SHP77 (cell line): ENCODE measurements around the gene IL17C.
"Not testable (repeated sequence)": the region's sequence is repeated elsewhere in the genome, so short reads cannot be mapped to it uniquely, and the experiment has no call there.

Source experiments
- DNase-seq, 2 experiments: peaks; one replicate each; lab custom pipeline; 2025; lab: John Stamatoyannopoulos, UW

Gene IL17C, protein sequence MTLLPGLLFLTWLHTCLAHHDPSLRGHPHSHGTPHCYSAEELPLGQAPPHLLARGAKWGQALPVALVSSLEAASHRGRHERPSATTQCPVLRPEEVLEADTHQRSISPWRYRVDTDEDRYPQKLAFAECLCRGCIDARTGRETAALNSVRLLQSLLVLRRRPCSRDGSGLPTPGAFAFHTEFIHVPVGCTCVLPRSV

DNA sequence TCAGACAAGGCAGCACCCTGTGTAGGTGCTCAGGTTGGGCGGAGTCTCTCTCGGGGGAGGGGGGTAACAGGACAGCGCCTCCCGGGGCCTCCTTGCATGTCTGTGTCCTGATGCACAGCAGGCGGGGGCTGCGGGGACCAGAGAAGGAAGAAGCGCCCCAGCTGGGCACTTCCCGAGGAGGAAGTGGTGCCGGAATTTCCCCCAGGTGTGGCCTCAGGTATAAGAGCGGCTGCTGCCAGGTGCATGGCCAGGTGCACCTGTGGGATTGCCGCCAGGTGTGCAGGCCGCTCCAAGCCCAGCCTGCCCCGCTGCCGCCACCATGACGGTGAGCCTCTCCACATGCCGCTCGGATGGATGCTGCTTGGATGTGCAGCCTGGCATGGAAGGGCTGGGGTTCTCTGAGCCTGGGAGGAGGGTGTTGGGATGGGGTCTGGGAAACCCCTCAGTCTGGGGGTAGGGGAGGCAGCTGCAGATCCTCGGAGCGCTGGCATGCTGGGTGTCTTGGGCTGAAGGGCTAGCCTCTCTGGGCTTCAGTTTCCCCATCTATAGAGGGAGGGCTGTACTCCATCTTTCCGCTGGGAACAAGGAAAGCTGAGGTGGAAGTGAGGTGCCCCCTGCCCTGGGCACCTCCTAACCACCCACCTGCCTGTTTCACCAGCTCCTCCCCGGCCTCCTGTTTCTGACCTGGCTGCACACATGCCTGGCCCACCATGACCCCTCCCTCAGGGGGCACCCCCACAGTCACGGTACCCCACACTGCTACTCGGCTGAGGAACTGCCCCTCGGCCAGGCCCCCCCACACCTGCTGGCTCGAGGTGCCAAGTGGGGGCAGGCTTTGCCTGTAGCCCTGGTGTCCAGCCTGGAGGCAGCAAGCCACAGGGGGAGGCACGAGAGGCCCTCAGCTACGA lies at the start of gene IL17C:
Gene IL17C, plus strand, starts transcription at position 250 of the 908 bp plus-strand sequence. Its CDS starts 70 bp downstream, at position 320.
- DNase-seq = no peak

DNA sequence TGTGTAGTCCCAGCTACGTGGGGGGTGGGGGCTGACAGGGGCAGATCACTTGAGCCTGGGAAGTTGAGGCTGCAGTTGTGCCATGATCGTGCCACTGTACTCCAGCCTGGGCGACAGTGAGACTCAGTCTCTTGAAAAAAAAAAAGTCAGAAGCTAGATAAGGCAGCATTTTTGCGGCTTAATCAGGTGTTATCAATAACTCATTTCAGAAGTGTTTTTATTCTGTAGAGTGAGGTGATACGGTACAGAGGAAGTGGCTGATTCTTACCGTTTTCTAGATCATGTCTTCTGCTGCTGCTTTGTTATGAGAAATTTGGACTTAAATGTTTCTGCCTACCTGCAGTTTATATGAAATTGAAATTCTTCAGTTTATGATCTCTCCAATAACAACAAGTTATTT lies 49.6 kb upstream of the IL17C start:
- DNase-seq = no peak

DNA sequence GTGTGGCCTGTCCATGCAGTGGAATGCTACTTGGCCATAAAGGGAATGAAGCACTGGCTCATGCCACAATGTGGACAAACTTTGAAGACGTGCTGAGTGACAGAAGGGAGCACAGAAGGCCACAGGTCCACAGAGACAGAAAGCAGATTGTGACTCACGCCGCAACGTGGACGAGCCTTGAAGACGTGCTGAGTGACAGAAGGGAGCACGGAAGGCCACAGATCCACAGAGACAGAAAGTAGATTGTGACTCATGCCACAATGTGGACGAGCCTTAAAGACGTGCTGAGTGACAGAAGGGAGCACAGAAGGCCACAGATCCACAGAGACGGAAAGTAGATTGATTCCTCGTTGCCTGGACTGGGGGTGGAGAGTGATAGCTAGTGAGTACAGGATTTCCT lies 48.9 kb upstream of the IL17C start:
- DNase-seq = no peak

DNA sequence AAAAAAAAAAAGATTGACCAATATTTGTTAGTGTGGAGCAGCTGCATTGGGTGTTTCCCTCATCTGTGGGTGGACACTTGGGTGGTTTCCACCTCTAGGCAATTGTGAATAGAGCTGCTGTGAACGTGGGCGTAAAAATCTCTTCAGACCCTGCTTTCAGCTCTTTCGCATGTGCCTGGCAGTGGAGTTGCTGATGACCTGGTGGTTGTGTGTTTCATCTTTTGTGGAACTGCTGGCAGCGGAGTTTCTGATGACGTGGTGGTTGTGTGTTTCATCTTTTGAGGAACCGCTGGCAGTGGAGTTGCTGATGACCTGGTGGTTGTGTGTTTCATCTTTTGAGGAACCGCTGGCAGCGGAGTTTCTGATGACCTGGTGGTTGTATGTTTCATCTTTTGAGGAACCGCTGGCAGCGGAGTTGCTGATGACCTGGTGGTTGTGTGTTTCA lies 46.8 kb upstream of the IL17C start:
- DNase-seq = no peak

DNA sequence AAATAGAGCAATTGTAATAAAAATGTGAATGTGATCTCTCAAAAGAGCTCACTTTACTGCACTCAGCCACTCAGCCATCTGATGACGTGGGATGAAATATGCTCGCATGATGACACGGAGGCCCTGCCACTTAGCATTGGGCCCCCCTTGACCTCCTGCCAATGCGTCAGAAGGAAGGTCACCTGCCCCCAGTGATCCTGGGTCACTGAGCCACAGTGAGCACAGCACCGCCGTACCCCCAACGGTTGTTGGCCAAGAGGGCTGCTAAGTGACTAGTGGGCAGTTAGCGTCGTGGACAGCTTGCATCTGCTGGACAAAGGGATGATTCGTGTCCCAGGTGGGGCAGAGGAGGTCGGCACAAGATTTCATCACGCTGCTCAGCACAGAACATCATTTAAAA lies 45.3 kb upstream of the IL17C start:
- DNase-seq = no peak

DNA sequence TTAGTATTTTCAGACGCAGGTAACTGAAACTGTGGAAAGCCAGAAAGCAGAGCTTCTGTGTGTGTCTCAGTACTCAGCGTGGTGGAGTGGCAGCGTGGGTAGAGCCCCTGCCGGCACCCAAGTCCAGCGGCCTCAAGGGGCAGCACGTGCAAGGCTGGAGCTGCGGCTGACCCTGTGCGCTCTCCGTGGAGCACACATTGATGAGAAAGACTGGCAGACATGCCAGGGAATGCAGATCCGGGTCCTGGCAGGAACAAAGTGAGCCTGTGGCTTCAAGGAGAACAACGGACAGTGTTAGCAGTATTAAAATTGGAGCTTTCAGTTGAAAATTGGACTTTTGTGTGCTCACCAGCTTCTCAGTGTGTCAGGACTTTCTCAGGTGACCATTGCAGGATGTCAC lies 44.9 kb upstream of the IL17C start:
- no peak for DNase-seq

DNA sequence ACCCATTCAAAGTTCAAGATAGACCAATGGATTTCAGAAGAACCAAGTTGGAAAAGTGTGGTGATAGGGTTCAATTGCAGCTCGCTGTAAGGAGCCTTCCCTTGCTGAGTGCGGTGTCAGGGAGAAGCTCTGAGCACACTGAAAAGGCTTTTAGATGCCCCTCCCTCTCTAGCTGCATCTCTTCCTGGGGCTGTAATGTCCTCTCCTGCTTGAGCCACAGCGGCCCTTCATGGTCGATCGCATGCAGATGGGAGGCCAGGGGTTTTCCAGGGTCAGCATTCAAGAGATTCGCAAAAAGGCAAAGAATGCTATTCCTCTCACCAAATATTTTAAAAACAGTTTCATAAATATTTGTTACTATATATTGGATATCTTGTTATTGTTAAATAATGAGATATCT lies 44.5 kb upstream of the IL17C start:
- no peak for DNase-seq

DNA sequence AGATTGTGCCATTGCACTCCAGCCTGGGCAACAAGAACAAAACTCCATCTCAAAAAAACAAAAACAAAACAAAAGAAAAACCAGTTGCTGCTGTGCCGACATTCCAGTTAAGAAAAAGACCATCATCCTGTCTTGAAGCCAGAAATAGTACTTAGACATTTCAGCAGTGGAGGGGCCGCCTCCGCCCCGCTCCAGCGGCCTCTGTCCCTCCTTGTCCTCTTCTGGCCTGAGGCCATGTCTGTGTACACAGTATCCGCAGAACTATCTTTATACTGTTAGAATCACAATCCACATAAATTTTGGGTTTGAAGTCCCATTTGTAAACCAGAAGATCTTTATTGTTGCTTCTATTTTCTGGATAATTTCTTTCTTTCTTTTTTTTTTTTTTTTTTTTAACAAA lies 43.3 kb upstream of the IL17C start:
- DNase-seq = no peak

DNA sequence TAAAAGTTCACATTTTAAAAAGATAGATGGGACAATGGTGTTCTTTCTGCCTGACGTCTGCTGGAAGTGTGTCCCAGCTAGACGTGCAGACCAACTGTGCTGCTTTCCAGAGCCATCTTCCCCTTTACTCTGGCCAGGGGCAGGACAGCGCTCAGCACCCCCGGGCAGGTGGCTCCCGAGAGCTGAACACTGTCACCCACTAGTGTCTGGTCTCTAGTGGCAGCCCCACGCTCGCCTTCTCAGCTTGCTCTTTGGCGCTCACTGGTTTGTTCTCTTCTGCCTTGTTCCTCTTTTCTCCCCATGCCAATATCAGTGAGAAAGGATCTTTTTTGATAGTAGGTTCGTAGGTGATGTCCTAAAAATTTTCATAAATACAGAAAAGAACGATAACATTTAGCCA lies 42.5 kb upstream of the IL17C start:
- DNase-seq = no peak

DNA sequence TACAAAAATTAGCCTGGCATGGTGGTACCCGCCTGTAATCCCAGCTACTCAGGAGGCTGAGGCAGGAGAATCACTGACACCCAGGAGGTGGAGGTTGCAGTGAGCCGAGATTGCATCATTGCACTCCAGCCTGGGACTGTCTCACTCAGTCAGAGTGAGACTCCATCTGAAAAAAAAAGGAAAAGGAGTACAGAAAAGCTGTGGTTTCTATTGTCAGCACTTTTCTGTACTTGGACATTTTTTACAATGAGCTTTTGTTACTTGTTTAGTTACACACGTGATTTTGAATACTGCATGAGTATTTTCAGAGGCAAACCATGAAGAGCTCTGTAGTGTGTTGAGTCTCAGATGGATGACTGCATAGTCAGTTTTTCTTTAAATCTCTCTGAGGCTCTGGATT lies 41.9 kb upstream of the IL17C start:
- no peak for DNase-seq

DNA sequence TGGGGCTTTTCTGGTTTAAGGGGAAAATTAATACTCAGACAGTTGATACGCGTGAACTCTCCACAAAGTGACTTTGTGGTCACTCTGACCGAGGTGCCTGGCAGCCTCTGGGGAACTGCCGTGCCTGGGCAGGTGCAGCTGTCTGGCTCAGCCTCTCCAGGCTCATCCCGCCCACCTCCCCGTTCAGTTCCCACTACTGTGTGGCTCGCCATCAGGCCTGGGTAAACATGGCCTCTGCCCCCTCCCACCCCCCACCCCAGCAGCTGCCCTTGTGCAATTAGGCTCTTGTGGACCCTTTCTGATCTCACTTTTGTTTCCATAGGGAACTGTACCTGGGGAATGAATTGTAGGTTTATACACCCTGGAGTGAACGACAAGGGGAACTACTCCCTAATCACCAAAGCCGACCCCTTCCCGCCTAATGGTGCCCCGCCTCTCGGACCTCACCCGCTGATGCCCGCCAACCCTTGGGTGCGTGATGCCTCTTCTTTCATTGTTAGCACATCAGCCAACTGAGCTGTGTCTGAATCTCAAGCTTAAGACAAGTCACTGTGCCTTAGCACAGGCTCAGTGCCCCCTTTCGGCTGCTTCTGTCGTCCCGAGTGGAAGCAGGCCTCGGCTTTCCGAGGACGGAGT lies 40.4 kb upstream of the IL17C start:
- peak; percentile 35 to 51 for DNase-seq

DNA sequence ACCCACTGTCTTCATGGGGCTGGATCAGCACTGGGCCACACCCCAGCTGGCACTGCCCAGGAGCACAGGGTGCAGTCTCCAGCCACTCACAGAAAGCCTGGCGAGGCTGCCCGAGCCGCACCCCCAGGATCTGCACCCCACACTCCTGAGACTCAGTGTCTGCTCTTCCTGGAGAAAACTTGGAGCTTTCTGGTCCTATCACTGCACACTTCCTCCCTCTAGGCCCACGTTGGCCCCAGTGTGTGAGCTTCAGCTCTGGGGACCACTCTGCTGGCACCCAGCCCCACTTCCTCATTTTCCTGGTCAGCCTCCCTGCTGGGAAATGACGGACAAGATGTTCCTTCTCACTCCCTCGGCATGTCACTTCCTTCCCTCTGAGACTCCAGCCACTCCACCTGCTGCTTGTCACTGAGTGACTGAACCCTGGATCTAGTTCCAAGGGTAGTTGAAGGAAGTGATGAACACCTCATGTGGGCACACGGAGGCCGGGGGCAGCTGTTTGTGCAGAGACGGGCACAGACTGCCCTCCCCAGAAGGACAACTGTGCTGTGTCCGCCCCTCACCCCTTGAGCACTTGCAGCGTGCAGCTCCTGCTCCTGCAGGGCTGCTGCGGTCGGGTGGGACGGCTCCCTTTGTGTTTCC lies 39.2 kb upstream of the IL17C start:
- no peak for DNase-seq

DNA sequence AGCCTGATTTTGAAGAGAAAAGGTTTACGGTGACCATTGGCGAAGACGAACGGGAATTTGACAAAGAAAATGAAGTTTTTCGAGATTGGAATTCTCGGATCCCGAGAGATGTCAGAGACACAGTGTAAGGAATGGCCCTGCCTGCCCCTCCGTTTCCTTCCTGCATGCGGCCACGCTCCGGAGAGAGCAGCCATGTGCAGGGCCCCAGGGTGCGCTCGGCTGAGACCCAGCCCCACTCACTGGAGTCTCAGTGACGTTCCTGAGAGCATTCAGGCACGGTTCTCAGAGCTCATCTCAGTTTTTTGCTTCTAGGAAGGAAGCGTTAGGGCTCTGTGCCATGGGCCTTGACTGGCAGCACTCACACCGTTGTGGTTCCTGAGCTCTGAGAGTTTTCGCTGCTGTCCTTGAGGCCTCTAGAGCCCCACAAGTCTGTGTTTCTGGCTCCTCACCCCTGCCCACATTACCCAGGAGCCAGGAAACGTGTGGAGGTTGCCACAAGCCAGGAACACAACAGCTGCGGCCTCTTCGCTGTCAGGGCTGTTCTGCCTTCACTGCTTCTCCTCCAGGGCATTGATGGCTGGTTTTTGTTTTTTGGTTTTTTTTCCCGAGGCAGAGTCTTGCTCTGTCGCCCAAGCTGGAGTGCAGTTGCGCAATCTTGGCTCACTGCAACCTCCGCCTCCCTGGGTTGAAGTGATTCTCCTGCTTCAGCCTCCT lies 38.4 kb upstream of the IL17C start:
- DNase-seq = no peak

DNA sequence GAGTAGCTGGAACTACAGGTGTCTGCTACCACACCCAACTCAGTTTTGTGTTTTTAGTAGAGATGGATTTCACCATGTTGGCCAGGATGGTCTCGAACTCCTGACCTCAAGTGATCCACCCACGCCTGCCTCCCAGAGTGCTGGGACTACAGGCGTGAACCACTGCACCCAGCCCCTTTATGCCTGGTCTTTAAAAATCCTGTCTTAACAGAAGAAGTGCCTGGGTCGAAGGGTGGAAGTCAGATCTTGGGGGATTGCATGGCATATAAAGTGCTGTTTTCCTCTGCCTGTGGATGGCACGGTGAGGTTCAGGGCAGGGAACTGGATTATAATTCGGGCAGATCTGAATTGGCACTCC lies 37.9 kb upstream of the IL17C start:
- no peak for DNase-seq

DNA sequence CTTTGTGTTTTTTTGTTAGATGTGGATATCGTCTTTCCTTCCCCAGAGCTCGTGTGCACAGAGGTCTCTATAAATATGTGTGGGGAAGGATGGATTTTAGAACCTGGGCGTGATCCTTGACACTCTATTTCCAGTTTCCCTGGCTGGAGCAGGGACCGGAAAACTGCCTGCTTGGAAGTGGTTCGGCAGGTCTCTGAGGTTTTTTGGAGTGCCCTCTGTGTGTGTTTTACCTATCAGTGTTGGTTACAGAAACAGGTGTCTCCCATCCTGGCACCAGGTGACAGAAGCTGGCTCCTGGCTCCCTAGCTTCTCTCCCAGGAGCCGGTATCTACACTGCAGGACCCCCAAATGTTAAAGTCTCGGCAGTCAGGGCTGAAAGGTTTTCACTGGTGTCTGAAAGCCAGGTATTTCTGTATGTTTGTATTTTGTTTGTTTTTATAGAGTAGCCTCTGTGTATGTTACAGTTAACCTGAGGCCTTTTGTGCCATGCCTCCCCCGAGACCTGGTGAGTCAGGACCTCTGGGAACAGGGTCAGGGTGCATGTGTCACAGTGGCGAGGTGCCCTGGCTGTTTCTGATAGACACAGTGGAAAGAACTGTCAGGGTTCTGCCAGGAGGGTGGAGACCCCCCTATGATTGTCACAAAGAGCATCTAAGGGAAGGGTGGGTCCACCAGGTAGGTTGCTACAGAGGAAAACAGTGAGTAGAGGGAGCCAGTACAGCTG lies 36.9 kb upstream of the IL17C start:
- DNase-seq = no peak

DNA sequence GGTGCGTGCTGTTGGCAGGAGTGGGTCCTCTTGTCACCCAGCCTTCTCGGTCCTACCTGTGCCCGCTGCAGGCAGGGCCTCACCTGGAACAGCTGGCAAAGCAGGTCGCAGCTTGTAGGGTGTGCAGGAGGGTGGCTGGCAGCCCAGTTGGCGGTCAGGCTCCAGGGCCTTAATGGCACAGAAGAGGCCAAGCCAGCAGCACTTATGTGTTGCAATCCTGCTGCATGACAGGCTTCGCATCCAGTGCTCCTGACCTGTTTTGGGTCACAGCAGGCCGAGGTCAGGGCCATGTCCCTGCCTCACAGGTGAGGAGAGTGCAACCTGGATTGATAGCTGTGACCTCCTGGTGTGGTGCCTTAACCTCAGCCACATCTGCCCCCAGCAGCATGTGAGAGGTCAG lies 36.3 kb upstream of the IL17C start:
- DNase-seq = no peak

DNA sequence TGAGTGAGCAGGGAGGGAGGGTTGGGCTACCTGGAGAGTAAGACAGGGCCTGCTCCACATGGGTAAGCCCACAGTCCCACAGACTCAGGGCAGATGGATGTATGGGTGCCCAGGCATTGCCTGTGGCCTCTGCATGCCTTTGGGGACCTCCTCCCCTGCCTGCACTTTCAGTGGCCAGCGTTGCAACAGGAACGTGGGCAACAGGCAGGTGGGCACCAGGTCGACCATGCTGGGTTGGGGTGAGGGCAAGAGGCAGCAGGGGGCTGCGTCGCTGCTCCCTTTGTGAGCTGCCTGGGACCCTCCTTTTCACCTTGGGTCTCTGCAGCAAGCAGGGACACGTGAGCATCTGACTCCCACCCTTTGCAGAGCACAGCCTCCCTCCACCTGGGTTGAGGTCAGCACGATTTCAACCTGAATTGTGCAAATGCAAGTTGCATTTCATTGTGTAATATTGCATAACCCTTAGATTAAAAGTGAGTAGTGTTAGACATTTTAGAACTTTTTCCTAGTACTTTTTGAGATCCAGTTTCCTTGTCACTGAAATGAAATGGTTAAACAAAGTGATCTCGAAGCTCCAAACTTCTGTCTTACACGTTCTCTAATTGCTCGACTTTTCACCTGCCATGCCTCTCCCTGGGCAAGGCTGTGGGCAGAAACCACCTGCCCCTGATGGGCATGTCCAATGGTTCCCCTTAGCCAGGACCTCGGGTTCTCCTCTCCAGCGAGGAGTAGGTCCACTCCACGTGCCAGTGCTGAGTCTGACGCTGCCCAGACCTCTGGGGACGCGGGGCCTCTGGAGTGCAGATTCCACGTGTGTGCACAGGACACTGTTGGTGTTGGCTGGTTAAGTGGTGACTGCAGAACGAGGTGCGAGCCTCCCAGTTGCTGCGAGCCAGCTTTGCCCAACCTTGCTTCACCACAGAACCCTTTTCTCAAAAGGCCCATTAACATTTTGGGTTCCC lies 32.9 kb upstream of the IL17C start:
- DNase-seq = no peak

DNA sequence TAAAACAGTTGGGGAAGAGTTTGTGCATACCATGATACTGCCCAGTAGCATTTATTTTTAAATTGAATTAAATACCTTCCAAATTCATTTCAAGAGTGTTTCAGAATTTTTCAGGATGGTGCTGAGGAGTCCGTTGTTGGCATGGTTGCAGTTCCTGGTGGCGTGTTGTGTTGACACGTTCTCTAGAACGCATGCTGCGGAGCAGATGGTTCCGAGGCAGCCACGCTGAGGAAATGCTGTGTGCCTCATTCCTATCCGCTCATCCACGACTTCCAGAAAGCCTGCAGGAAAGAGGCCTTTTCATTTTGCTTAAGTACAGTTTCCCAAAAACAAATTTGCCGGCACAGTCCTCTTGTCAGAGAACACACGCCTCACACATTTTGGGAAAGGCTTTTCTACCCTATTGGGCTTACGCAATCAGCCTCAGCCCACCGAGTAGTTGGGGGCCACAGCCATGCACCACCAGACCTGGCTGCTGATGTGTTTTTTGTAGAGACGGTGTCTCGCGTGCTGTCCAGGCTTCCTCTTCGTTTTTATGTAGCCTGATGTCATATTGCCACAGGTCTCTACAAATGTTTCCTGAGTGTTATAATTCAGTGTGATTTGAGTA lies 32.1 kb upstream of the IL17C start:
- no peak for DNase-seq

DNA sequence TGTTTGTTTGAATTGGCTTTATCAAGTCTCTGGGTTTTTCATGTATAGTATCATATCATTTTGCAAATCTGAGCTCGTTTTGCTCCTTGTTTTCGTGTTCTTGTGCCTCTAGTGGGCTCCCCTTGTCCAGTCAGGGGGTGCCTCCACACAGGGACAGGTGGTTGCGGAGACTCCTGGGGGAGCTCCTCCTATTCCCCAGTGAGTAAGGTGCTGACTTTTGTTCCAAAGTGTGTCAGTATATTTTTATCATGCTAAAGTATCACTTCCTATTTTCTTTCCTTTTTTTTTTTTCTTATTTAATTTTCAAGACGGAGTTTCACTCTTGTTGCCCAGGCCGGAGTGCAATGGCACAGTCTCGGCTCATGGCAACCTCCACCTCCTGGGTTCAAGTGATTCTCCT lies 30.3 kb upstream of the IL17C start:
- no peak for DNase-seq

DNA sequence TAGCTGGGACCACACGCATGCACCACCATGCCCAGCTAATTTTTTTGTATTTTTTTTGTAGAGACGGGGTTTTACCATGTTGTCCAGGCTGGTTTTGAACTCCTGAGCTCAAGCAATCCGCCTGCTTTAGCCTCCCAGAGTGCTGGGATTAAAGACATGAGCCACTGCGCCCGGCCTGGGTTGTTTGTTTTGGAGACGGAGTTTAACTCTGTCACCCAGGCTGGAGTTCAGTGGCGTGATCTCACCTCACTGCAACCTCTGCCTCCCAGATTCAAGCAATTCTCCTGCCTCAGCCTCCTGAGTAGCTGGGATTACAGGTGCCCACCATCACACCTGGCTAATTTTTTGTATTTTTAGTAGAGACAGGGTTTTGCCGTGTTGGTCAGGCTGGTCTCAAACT lies 28.9 kb upstream of the IL17C start:
- not testable (repeated sequence) for DNase-seq
